ENCODE data around the gene SEPTIN10. TPM values are rescaled to one million over a fixed set of nuclear protein-coding genes. Genes with fewer than 3 reads are reported as not detected.

Gene SEPTIN10
- total and polyA plus RNA-seq, 2 of the 8 experiments (the other 6 are each of a cell fraction or from before 2014, with no cell fraction given): 23.7 to 101 TPM

DNA sequence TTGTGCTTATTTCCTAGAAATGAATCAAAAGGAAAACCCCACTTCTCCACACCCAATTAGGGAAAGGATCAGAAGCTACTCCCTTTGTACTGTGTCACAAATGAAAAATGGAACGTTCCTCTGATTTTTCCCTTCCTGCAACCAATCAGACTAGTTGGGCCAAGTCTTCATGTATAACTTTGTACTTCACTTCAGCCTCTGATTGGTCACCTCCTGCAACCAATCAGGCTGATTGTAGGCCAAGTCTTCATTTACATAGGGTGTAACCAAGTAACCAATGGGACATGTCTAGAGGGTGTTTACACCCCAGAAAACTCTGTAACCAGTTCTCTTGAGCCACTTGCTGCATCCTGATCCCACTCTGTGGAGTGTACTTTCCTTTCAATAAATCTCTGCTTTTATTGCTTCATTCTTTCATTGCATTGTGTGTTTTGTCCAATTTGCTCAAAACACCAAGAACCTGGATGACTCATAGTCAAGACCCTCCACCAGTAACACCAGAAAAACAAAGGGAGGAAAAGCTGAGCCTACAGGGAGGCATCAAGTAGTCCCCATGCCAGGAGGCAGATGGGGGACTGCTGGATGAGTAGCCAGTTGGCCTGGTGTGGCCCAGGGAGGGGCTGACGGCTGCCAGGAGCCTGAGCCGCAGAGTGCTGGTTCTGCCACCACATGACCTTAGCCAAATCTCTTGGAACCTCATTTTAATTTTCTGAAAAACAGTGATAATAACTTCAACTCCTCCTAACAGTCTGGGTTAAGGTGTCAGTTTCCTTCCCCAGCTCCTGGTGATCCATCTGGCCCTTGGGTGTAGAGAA lies 46.5 kb upstream of the SEPTIN10 start:
- no peaks in the 10 kb centered on the region for H4K20me1 ChIP-seq (replicated peaks in 1 of 2; ENCODE audit: control insufficient read depth in 1 of 2, insufficient read depth in 2 of 2, low read length in 2 of 2)
- no peaks in the 10 kb centered on the region for H3K27me3 ChIP-seq (replicated peaks in 1 of 4; ENCODE audit: control insufficient read depth in 3 of 4, extremely low read depth in 1 of 4, insufficient read depth in 3 of 4, low read length in 3 of 4)
- H3K9me3 ChIP-seq (ENCODE audit: insufficient read depth in 2 of 2, low read depth in 1 of 2, low read length in 1 of 2): no peaks in the 10 kb centered on the region
- 91% methylated on average over 3 of the region's 3 CpGs; no CpG with 5 or more reads in 1 of the 2 experiments for WGBS, 2 experiments (ENCODE audit: extremely low coverage in 1 of 2, insufficient coverage in 1 of 2, insufficient read length in 1 of 2, insufficient replicate concordance in 2 of 2, low coverage in 1 of 2, low lambda C conversion rate in 2 of 2, missing lambda C conversion rate in 1 of 2)
- peaks cover 0 to 6% (median 2%) of the 10 kb centered on the region in 4 experiments; a peak in 4 of 7 replicates for H3K4me1 ChIP-seq (replicated peaks in 1 of 4; ENCODE audit: control insufficient read depth in 3 of 4, insufficient read depth in 4 of 4, low read length in 3 of 4)
- no peak overlapping the region for H3K4ac ChIP-seq (replicated peaks; ENCODE audit: insufficient read length, low read depth, low read length)
- ChIA-PET CTCF (ENCODE audit: partially characterized antibody) (interaction anchor here (0.9 to 5.7 kb wide), 3 partner anchors 30 to 114 kb away, joined by 3 to 35 read pairs (median 3); no protein-coding TSS in a partner anchor), POLR2A (ENCODE audit: partially characterized antibody) (interaction anchor here (0.9 kb wide), 1 partner anchor 46 kb away, joined by 3 read pairs; the partner anchor contains the start of gene SOWAHC)
- H3K23me2 ChIP-seq (ENCODE audit: low read depth, low read length): no peaks in the 10 kb centered on the region
- no peak overlapping the region for H2BK15ac ChIP-seq (ENCODE audit: low read length)
- H4K8ac ChIP-seq (ENCODE audit: extremely low read depth, insufficient read depth, low read length): no peak overlapping the region
- H2BK12ac ChIP-seq (ENCODE audit: low read depth, low read length): no peak overlapping the region
- H3K79me1 ChIP-seq (ENCODE audit: low read depth, low read length): no peaks in the 10 kb centered on the region
- H3K79me2 ChIP-seq (ENCODE audit: control insufficient read depth in 1 of 2, insufficient read depth in 2 of 2, low read length in 2 of 2): no peaks in the 10 kb centered on the region
- H3K56ac ChIP-seq (replicated peaks; ENCODE audit: insufficient read length, low read depth, low read length): no peak overlapping the region
- no peak overlapping the region for H4K91ac ChIP-seq (replicated peaks; ENCODE audit: insufficient read length, low read length)
- no peak overlapping the region for H2BK20ac ChIP-seq (ENCODE audit: low read length)
- no peak overlapping the region for H3K27ac ChIP-seq (ENCODE audit: low read depth, low read length)
- H2BK5ac ChIP-seq (ENCODE audit: low read depth, low read length): no peak overlapping the region
- no peak overlapping the region for H3K4me2 ChIP-seq (ENCODE audit: insufficient read depth in 1 of 2, low read depth in 2 of 2, low read length in 2 of 2)
- DNase-seq (ENCODE audit: low read depth in 1 of 2, low spot score in 2 of 2) (no peak), FAIRE-seq (no peak)
- H2BK120ac ChIP-seq (replicated peaks; ENCODE audit: low read depth, low read length): no peak overlapping the region
- H3K4me3 ChIP-seq (ENCODE audit: extremely low read depth in 1 of 4, insufficient read depth in 2 of 4, low read depth in 3 of 4, low read length in 4 of 4): no peak overlapping the region
- no peak overlapping the region for H3K23ac ChIP-seq (ENCODE audit: insufficient read length)
- 0 out of 2 replicates have a peak overlapping the region, but pooled peaks have one; percentile 10 for H2AFZ ChIP-seq (ENCODE audit: low read length)
- H3K14ac ChIP-seq (ENCODE audit: insufficient read length): no peak overlapping the region
- no peak overlapping the region for H2AK5ac ChIP-seq (ENCODE audit: low read depth, low read length)
- no peak overlapping the region for H3K18ac ChIP-seq (ENCODE audit: extremely low read depth, low read length)
- H3K9ac ChIP-seq (replicated peaks in 1 of 4; ENCODE audit: extremely low read depth in 1 of 4, low read depth in 3 of 4, low read length in 3 of 4): no peak overlapping the region
- no peaks in the 10 kb centered on the region for H3K36me3 ChIP-seq (ENCODE audit: control insufficient read depth in 2 of 4, insufficient read depth in 4 of 4, low read length in 3 of 4)
- no peak overlapping the region for H4K5ac ChIP-seq (ENCODE audit: insufficient read length, low read depth, low read length)
- TF ChIP-seq SP4 (IDR thresholded peaks at IDR 0.05; ENCODE audit: low read length): no peak
- no peak for TF ChIP-seq TEAD4 (IDR thresholded peaks at IDR 0.05; ENCODE audit: low read depth, low read length)
- TF ChIP-seq EP300 (IDR thresholded peaks at IDR 0.05; ENCODE audit: borderline replicate concordance in 1 of 2, low read depth in 2 of 2, low read length in 2 of 2): no peak
- TF ChIP-seq TCF12 (IDR thresholded peaks at IDR 0.05; ENCODE audit: low read depth, low read length): no peak
- TF ChIP-seq JUND (IDR thresholded peaks at IDR 0.05; ENCODE audit: low read length): no peak
- no peak for TF ChIP-seq TBP (IDR thresholded peaks at IDR 0.05; ENCODE audit: low read depth, low read length)
- TF ChIP-seq, protein P1, sequence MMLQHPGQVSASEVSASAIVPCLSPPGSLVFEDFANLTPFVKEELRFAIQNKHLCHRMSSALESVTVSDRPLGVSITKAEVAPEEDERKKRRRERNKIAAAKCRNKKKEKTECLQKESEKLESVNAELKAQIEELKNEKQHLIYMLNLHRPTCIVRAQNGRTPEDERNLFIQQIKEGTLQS (IDR thresholded peaks at IDR 0.05; ENCODE audit: insufficient read depth, low read depth, low read length): no peak
- TF ChIP-seq YY1 (IDR thresholded peaks at IDR 0.05; ENCODE audit: low read depth, low read length): no peak
- TF ChIP-seq, protein P2, sequence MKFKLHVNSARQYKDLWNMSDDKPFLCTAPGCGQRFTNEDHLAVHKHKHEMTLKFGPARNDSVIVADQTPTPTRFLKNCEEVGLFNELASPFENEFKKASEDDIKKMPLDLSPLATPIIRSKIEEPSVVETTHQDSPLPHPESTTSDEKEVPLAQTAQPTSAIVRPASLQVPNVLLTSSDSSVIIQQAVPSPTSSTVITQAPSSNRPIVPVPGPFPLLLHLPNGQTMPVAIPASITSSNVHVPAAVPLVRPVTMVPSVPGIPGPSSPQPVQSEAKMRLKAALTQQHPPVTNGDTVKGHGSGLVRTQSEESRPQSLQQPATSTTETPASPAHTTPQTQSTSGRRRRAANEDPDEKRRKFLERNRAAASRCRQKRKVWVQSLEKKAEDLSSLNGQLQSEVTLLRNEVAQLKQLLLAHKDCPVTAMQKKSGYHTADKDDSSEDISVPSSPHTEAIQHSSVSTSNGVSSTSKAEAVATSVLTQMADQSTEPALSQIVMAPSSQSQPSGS (IDR thresholded peaks at IDR 0.05; ENCODE audit: low read length): no peak
- no peak for TF ChIP-seq CHD2 (IDR thresholded peaks at IDR 0.05; ENCODE audit: low read length)

All from H1 (cell line).